ENCODE results near the gene CCNQ. TPM values are rescaled to one million over a fixed set of nuclear protein-coding genes. Genes with fewer than 3 reads are reported as not detected.

The CCNQ gene
- total and polyA plus RNA-seq, 2 donors (not counting 1 experiment from before 2014, with no cell fraction given) = 31.8 to 66.0 TPM

GRCh38 chrX:153587342-153587741, 11.6 kb downstream of the CCNQ start:
- Histone ChIP-seq H3K4me2 (replicated peaks; ENCODE audit: low read depth, low read length, poor library complexity, severe bottlenecking) (no peak overlapping the region), H3K4me1 (ENCODE audit: control insufficient read depth in 2 of 2, insufficient read depth in 2 of 2, low read length in 2 of 2) (peaks cover 22 to 50% of the 10 kb centered on the region in 2 donors), H4K20me1 (ENCODE audit: control insufficient read depth, insufficient read depth, low read length, poor library complexity, severe bottlenecking) (peaks cover 19% of the 10 kb centered on the region), H3K4me3 (ENCODE audit: control extremely low read depth in 1 of 5, extremely low read depth in 1 of 5, insufficient read depth in 1 of 5, low read depth in 2 of 5, low read length in 4 of 5) (no peak overlapping the region), H2AFZ (ENCODE audit: insufficient read depth, low read depth, low read length, poor library complexity, severe bottlenecking) (no peak overlapping the region), H3K79me2 (ENCODE audit: control insufficient read depth, insufficient read depth, low read length) (no peaks in the 10 kb centered on the region), H3K9me3 (ENCODE audit: control extremely low read depth in 1 of 3, control insufficient read depth in 2 of 3, insufficient read depth in 1 of 3, low read length in 2 of 3) (no peaks in the 10 kb centered on the region), H3K27me3 (replicated peaks in 1 of 4; ENCODE audit: control extremely low read depth in 1 of 4, control insufficient read depth in 3 of 4, insufficient read depth in 4 of 4, low read length in 3 of 4) (no peaks in the 10 kb centered on the region), H3K36me3 (replicated peaks in 1 of 2; ENCODE audit: control extremely low read depth in 1 of 2, control insufficient read depth in 1 of 2, extremely low read depth in 1 of 2, insufficient read depth in 2 of 2, low read length in 1 of 2) (peaks cover 0 to 43% of the 10 kb centered on the region in 2 experiments), H3K27ac (ENCODE audit: low read length in 2 of 2) (no peak overlapping the region), H3K9ac (ENCODE audit: low read length) (no peak overlapping the region)
- H3K4me1 Mint-ChIP-seq = peaks cover 38% of the 10 kb centered on the region
- TF ChIP-seq CTCF (IDR thresholded peaks at IDR 0.05) (no peak), EZH2 (IDR thresholded peaks at IDR 0.05; ENCODE audit: borderline replicate concordance, insufficient read depth, low read depth, low read length, poor library complexity, severe bottlenecking) (no peak)
- no peaks in the 10 kb centered on the region for H3K9me3 Mint-ChIP-seq (ENCODE audit: insufficient read depth)
- ChIA-PET POLR2A (no interaction called here), CTCF (no interaction called here)
- 100% methylated on average over 3 of the region's 10 CpGs for WGBS (ENCODE audit: insufficient coverage)
- no peak for DNase-seq
- H3K27me3 Mint-ChIP-seq = no peaks in the 10 kb centered on the region
- intact Hi-C loops (cut with micrococcal nuclease) = no loop called here
- peak overlapping the region; percentile 15 for H3K27ac Mint-ChIP-seq
- no peak for ATAC-seq (ENCODE audit: low read depth)
- H3K4me3 Mint-ChIP-seq = no peak overlapping the region

GRCh38 chrX:153585827-153586226, 13.1 kb downstream of the CCNQ start:
- CTCF ChIA-PET = no interaction called here
- no peak overlapping the region for H3K9ac ChIP-seq (ENCODE audit: low read length)
- ATAC-seq (ENCODE audit: low read depth) (no peak), DNase-seq (no peak)
- peaks cover 30% of the 10 kb centered on the region for H3K4me1 Mint-ChIP-seq
- peaks cover 15% of the 10 kb centered on the region for H4K20me1 ChIP-seq (ENCODE audit: control insufficient read depth, insufficient read depth, low read length, poor library complexity, severe bottlenecking)
- H3K4me3 ChIP-seq (ENCODE audit: control extremely low read depth in 1 of 5, extremely low read depth in 1 of 5, insufficient read depth in 1 of 5, low read depth in 2 of 5, low read length in 4 of 5) = no peak overlapping the region
- POLR2A ChIA-PET = no interaction called here
- H2AFZ ChIP-seq (ENCODE audit: insufficient read depth, low read depth, low read length, poor library complexity, severe bottlenecking) = no peak overlapping the region
- no peak overlapping the region for H3K27ac ChIP-seq (ENCODE audit: low read length in 2 of 2)
- H3K79me2 ChIP-seq (ENCODE audit: control insufficient read depth, insufficient read depth, low read length) = no peaks in the 10 kb centered on the region
- TF ChIP-seq EZH2 (IDR thresholded peaks at IDR 0.05; ENCODE audit: borderline replicate concordance, insufficient read depth, low read depth, low read length, poor library complexity, severe bottlenecking) (no peak), CTCF (IDR thresholded peaks at IDR 0.05) (no peak)
- H3K27me3 ChIP-seq (replicated peaks in 1 of 4; ENCODE audit: control extremely low read depth in 1 of 4, control insufficient read depth in 3 of 4, insufficient read depth in 4 of 4, low read length in 3 of 4) = no peaks in the 10 kb centered on the region
- H3K4me3 Mint-ChIP-seq = no peak overlapping the region
- no peak overlapping the region for H3K27ac Mint-ChIP-seq
- peaks cover 18 to 43% of the 10 kb centered on the region in 2 donors for H3K4me1 ChIP-seq (ENCODE audit: control insufficient read depth in 2 of 2, insufficient read depth in 2 of 2, low read length in 2 of 2)
- H3K4me2 ChIP-seq (replicated peaks; ENCODE audit: low read depth, low read length, poor library complexity, severe bottlenecking) = no peak overlapping the region
- no peaks in the 10 kb centered on the region for H3K9me3 ChIP-seq (ENCODE audit: control extremely low read depth in 1 of 3, control insufficient read depth in 2 of 3, insufficient read depth in 1 of 3, low read length in 2 of 3)
- WGBS (ENCODE audit: insufficient coverage) = 100% methylated on average over 1 of the region's 4 CpGs
- no peaks in the 10 kb centered on the region for H3K9me3 Mint-ChIP-seq (ENCODE audit: insufficient read depth)
- intact Hi-C loops (cut with micrococcal nuclease) = no loop called here
- no peaks in the 10 kb centered on the region for H3K27me3 Mint-ChIP-seq
- peaks cover 0 to 35% of the 10 kb centered on the region in 2 experiments for H3K36me3 ChIP-seq (replicated peaks in 1 of 2; ENCODE audit: control extremely low read depth in 1 of 2, control insufficient read depth in 1 of 2, extremely low read depth in 1 of 2, insufficient read depth in 2 of 2, low read length in 1 of 2)
